Hematopoietic multipotent progenitor cell treated with erythropoietin and hydrocortisone succinate and interleukin-3 and kit ligand, for 4 days (in vitro differentiated cells): ENCODE measurements around the gene OR4F15.
A peak's percentile ranks its signal among the peaks of the same experiment; 100 is the strongest.
"Not testable (repeated sequence)": the region's sequence is repeated elsewhere in the genome, so short reads cannot be mapped to it uniquely, and the experiment has no call there.

ENCODE experiments used
- DNase-seq: peaks from one replicate; pipeline ENCODE4 v3.0.0-alpha.2; 2015

OR4F15 gene, protein sequence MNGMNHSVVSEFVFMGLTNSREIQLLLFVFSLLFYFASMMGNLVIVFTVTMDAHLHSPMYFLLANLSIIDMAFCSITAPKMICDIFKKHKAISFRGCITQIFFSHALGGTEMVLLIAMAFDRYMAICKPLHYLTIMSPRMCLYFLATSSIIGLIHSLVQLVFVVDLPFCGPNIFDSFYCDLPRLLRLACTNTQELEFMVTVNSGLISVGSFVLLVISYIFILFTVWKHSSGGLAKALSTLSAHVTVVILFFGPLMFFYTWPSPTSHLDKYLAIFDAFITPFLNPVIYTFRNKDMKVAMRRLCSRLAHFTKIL

DNA sequence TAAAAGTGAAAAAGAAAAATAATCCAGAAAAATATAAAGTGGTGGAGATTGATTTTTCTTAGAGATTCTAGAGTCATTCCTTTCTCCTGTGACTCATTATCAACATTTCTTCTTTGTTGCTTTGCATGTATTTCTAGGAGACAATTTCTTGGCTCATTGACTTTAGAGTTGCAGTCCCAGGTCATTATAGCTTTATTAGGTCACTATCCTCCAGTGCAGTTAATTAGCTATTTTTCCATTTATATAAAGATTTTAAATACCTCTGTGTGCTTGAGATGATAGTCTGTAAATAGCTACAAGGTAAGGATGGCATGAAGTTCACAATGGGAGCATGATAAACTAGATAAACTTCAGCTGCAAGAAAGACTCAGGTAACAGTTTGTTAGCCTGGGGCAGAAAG is at the start of gene OR4F15:
OR4F15 (plus strand) TSS at position 301 of the 400 bp plus-strand sequence. CDS start 5,985 bp downstream, outside the sequence.
- no peak for DNase-seq

DNA sequence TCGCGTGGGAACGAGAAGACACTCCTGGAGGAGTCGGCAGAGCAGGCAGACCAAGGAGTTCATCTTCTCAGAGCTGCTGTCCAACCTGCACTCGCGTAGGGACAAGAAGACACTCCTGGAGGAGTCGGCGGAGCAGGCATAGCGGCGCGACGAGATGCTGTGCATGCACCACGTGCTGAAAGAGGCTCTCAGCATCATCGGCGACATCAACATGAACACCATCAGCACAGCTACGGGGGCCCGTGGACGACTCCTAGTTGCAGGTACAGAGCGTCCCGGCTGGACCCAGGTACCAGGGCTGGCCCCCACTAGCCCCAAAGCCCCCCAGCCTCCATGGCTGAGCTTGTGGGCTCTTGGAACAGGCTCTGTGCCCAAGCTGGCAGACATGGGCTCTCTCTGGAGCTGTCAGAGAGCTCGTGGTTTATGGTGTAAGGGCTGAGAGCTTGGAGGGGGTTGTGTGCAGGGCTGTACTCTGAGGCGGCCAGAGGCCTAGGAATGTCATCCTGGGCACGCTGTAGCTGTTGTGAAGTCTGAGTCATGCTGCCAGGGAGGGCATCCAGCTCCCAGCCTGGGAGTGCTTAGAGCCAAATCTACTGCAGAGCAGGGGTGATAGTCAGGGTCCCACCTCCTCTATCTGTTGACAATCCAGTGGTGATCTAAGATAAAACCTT is 47.2 kb upstream of the OR4F15 start:
- not testable (repeated sequence) for DNase-seq

DNA sequence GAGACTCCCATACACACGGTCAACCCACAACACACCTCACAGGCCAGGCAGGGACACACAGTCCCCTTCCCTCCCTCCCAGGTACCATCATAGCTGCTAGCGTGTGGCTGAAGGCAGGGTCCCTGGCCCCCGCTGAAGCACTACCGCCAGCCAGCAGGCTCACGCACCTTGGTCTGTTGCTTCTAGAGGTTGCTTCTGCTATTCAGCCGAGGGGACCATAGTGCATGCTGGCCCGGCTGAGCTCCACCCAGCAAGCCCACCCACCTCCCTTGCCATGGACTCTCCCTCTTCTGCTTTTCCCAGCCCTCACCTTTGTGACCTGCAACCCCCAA is 46.7 kb upstream of the OR4F15 start:
- not testable (repeated sequence) for DNase-seq

DNA sequence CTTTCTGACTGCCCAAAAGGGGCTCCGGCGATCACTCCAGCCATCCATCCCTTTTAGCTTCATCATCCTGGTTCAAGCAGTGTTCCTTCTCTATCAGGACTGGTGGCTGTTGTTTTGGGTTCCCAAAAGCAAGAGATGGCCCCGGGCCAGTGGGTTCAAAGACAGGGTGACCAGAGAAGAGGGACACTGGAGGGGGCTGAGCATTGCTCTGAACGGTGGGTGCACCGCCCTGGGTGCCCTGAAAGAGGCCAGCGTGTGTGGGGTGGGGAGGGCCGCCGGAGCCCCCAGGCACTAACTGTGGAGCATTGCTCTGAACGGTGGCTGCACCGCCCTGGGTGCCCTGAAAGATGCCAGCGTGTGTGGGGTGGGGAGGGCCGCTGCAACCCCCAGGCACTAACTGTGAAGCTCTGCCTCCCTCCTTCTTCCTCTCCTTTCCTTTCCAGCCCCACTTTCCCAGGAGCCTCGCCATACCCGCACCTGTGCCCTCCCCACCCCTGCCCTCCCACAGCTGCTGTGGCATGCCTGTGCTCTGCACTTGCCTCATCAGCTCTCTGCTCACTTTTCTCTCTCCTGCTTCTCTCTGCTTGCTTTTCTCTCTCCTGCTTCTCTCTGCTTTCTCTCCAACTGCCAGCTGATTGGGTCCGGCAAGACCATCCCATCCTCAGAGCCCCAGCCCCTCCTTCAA is 46.1 kb upstream of the OR4F15 start:
- DNase-seq = no peak

DNA sequence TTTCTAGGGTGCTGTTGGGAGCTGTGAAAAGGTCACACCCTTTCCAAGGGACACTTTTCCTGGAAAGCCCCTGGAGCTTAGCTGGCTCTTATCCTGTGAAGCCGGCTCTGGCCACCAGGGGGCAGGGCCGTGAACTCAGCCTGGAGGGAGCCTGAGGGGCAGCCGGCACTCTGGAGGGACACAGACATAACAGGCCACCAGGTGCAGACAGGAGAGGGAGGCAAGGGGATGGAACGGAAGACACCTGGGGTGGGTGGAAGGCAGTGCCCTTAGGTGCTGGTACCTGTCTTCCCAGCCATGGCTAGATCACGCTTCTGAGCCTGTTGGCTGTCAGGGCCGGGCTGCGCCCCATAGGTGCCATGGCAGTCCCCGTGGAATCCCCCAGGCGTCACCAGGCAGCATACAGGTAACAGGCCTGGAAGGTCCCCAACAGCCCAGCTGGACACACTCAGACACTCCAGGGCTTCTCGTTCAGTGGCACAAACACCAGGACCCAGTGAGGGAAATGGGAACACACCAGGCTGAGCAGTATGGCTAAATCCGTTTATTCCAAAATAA is 44.8 kb upstream of the OR4F15 start:
- not testable (repeated sequence) for DNase-seq

DNA sequence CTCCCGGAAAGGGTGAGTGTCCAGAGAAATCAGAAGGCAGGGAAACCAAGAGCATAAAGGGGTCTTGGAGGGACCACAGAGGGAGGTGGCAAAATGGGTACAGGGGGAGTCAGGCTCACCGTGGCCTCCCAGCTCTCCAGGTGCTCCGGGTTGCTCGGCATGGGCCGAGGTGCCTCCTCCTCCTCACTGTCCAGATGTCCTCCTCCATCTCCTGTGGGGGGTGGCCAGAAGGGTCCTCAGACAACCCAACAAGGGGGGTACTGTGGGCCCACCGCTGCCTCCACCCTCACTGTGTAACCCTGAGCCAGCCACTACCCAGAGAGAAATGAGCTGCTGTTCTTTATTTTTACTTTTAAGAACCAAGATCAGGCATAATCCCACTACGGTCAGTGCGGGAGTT is 39.1 kb upstream of the OR4F15 start:
- no peak for DNase-seq

DNA sequence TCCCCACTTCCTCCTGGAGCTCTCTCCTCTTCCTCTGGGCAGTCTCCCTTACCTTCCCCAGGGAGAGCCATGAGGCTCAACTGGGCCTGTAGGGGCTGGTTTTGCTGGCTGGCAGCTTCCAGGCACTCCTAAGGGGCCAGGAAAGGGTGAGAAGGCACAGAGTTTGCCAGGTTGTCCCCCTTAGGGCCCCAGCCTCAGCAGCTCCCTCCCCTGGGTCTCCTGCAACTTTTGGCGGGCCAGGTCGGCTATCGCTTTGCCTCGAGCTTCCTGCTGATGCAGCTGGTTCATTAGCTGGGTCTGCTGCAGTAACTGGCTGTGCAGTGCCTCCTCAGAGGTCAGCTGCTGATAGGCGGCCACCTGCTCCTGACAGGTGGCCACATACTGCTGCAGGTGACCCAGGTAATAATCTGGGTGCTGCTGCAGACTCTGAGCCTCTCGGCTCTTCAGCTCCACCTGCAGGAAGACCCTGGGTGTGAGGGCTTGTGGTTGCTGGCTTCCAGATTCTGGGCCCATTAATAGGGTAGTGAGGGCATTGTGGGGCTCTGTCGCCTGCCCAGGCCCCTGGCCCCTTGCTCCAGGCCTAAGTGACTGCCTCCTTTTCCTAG is 38.4 kb upstream of the OR4F15 start:
- peak; percentile 25 for DNase-seq

DNA sequence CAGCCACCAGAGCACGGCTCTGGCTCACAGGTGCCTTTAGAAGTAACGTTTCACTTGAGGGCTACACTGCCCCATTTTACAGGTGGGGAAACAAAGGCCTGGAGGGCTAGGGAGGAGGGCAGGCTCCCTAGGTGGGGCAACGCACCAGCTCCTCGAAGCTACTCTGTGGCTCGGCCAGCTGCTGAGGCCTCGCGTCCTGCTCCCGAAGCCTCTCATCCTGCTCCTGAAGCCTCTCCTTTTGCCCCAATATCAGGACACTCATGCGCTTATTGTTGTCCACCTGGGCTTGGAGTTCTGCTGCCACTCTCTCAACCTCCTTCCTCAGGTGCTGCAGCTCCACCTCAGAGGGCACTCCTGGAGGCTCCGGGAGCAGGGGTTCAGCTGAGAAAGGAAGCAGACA is 36.9 kb upstream of the OR4F15 start:
- no peak for DNase-seq

DNA sequence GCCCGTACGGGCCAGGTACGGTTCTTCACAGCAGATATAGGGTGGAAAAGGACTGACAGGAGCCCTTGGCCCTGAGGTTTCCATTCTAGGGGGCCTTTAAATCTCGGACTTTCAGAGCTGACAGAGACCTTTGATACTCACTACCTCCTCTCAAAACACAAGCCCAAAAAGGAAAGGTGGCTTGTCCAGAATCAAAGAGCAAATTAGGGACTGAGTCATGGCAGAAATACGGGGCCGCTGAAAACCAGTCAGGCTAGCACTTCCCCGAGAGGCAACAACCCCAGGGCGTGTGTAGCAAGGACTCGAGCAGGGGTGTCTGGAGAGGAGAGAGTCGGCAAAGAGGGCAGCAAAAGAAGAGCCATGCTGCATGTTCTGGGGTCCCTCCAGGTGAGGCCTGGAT is 33.4 kb upstream of the OR4F15 start:
- DNase-seq = not testable (repeated sequence)

DNA sequence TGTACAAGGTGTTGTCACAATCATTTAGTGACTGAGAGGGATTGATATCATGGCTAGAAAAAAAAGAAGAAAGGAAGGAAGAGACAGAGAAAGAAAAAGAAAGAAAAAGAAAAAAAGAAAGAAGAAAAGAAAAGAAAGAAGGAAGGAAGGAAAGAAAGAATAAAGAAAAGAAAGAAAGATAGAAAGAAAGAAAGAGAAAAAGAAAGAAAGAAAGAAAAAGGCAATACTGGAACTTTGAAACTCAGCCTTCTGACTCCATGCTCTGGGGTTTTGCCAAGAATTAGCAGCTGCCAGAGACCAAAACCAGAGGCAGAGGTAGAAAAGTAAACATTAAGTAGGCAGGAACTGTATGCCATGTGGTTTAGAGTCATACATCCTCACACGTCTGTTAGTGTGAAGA is 31.8 kb upstream of the OR4F15 start:
- DNase-seq = not testable (repeated sequence)

DNA sequence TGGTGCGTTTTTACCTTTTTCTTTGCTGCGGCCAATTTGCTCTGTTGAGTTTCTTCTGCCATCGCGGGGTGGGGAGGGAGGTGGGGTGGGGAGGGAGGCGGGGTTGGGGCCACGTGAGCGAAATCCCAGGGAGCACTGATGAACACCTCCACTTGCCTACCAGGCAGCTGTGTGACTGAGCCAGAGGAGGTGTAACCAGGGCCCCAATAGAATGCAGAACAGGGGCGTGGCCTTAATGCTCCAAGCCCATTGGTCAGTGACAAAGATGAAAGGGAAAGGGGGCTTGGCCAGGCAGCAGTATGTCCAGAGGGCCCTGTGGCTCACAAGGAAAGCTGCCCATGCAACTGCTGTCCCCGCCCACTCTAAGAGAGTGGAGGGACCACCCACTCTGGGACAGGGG is 30.1 kb upstream of the OR4F15 start:
- DNase-seq = peak; percentile 4

DNA sequence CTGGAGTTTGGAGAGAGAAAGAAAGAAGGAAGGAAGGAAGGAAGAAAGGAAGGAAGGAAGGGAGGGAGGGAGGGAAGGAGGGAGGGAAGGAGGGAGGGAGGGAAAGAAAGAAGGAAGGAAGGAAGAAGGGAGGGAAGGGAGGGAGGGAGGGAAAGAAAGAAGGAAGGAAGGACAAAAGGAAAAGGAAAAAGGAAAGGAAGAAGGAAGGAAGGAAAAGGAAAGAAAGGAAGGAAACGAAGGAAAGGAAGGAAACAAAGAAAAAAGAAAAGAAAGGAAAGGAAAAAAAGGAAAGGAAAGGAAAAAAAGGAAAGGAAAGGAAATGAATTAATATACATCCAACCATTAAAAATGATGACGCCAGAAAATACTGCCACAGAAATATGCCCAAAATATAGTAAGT is 27.4 kb upstream of the OR4F15 start:
- DNase-seq = no peak

DNA sequence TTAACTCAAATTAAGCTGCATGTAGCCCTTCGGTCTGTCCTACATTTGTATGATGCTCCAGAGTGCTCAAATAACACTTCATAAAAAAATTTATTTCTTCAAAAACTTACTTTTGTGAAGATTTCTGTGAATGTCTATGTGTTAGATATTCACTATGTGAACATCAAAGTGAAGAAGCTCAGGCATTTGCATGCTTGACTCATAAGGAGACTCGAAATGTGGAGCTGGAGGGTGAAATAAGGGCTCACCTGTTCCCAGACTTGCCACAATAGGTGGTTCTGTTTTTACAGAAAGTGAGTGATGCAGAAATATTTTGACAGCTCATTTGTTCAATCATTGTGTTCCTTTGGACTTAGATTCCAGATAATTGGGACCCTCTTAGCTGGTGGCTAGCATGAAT is 25.6 kb upstream of the OR4F15 start:
- not testable (repeated sequence) for DNase-seq

DNA sequence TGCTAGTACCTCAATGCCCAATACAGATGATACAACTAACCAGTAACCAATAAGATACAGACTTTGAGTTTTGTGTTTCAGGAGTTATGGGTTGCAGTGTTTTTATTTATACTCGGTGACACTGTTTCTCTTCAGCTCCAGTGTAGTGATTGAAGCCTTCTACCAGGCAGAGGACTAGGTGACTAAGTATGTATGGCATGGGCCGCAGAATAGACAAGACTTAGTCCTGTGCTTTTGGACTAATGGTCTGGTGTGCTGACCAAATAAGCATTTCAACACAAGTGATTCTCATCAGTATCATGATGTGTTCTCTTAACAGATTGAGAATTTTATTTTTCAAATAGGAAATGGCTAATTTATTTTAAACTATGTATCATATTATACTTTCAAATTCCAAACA is 24.0 kb upstream of the OR4F15 start:
- not testable (repeated sequence) for DNase-seq

DNA sequence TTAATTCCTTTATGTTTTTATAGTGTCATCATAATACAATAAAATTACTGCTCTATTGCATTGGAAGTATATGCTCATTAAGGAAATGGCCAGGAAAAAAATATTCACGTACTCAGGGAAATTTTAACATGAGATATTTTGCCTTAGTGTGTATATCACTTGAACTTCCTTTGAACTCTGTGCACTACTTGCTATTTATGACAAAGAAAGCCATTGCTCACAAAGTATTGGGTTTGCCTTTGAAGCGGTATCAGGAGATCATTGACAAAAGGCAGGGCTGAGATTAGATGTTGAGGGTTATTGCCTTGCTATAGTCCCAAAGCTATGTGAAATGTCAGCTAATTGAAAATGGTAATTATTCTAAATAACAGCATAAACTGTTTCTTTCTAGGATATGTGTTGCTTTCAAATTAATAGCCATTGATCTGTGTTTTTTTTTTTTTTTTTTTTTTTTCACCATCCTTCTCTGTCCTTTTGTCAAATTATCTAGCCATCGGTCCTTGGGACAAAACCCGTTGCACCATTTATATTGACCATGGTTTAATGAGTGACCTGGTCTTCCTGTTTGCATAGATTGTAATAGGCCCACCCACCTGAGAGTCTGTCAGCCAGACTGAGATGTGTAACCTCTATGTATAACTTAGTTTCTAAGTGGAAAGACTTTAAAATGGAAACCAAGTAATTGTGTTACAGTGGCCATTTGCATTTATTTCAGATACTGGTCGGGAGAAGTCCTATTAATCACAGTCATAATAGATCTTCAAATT is 23.3 kb upstream of the OR4F15 start:
- not testable (repeated sequence) for DNase-seq

DNA sequence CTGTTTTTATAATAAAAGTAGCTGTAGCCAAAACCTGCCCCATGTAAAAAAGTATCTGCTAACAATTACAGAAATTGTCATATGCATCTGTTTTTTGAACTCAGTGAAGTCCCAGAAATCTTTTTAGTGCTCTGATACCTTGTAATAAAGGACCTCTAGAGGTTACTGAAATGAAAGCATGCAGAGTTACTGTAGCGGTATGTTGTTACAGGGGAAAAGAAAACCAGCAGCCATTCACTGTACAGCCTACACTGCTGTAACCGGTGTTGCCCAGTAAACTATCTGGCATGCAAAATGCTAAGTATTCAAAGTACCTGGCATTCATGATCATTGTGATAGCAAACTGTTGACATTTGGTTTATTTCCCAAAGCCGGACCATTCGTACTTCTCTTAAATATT is 21.3 kb upstream of the OR4F15 start:
- DNase-seq = not testable (repeated sequence)

DNA sequence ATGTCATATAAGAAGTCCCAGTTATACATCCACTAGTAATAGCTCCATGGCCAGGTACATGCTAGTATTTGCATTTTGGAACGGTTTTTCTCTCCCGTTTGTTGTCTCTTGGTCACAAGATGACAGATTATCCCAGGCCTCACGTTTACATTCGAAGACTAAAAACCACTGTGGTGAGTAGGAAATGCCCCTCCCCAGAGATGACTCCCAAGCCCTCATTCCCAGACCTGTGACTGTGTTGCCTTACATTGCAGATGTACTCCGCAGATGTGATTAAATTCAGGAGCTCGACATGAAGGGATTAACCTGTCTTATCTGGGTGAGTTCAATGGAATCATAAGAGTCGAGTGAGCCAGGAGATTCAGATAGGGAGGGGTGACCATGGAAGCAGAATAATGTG is 18.0 kb upstream of the OR4F15 start:
- DNase-seq = not testable (repeated sequence)

DNA sequence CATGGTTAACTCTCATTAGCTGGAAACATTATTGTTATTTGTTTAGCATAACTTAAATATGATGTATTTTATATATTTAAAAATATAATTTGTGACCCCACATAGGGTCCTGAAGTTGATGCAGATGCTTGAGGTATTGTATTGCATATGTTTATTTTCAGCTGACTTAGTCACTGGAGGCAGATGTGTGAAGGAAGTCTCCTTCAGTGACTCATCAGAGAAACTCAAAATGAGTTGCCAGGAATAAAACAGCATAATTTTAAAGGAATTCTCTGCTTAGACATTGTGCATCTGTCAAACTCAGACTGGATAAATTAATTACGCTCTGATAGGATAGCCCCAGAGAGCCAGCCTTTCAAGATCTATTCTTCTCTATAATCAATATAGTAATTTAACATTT is 16.5 kb upstream of the OR4F15 start:
- no peak for DNase-seq

DNA sequence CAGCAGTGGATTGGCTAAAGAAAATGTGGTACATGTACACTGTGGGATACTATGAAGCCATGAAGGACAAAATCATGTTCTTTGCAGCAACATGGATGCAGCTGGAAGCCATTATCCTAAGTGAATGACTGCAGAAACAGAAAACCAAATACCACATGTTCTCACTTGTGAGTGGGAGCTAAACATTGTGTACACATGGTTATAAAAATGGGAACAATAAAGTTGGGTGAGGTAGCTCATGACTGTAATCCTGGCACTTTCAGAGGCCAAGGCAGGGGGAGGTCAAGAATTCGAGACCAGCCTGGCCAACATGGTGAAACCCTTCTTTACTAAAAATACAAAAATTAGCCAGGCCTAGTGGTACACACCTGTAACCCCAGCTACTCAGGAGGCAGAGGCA is 12.3 kb upstream of the OR4F15 start:
- no peak for DNase-seq

DNA sequence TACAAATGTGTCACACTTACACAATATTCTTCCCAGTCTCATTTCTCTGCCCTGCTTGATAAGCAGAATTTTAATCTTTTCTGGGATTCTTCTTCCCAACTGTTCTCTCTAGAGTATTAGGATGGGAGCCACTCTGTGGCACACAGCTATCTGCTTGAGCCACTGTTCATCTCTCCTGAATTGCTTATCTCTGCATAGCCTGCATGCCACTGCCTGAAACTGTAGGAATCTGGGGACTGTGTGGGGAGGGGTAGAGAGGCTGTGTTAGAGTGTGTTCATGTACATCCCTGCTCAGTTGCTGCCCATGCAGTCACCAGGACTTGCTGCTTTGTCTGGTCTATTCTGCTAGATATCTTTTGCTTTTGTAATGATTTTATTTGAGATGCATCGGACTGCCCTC is 11.0 kb upstream of the OR4F15 start:
- no peak for DNase-seq

DNA sequence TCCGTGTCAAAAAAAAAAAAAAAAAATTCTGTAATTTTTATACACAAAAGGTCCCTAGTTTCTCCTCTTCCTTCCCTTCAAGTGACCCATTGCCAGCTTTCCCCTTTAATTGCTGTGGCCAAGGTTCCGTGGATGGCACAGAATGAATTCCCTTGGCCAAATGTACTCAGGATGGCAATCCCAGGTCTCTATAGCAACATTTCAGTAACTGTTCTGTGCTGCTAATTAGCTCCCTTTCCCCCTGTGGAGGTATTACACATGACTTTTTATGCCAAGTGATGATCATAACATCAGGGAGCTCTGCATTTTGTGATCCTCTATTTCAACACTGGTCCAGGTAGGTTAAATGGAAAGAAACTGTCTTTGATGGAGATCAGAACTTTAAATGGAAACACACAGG is 8.8 kb upstream of the OR4F15 start, which contains the start of gene OR4F6:
OR4F6 (plus strand) TSS at position 301 of the 400 bp plus-strand sequence. CDS start 2,211 bp downstream, outside the sequence.
- no peak for DNase-seq

DNA sequence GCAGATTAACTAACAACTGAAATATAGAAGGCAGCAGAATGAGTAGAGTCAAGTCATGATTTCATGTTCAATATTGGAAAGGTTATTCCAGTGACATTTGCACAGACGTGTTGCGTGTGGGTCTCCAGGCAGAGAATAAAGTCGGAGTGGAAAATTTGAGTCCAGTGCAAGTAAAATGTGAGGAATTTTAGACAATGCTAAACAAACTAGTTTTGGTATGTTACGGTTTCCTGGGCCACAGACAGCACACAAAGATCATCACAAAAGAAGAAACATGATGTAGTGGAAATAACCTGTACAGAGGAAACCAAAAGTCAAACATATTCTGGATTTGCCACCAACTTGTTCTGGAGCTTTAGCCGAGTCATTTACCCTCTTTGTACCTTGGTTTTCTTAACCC is 8.3 kb upstream of the OR4F15 start:
- no peak for DNase-seq
